Activated T-helper 2 cell treated with anti-CD3 and anti-CD28 coated beads, Interferon-gamma antibody, Interleukin-2, Interleukin-4, amounts not matched to agents 10 μg/mL and 5 μg/mL and 100 μg/mL, durations not matched to agents 14 hours and 24 hours and 36 hours (primary cell): ENCODE results near the gene ZMYND19. TPM values are rescaled to one million over a fixed set of nuclear protein-coding genes. Genes with fewer than 3 reads are reported as not detected.
A peak's percentile ranks its signal among the peaks of the same experiment; 100 is the strongest.
"Not testable (repeated sequence)": the region's sequence is repeated elsewhere in the genome, so short reads cannot be mapped to it uniquely, and the experiment has no call there.

Source experiments
- DNase-seq: peaks from one replicate; pipeline ENCODE4 v3.0.0; 2021; ENCODE audit warnings: low spot score
- H3K27ac Mint-ChIP-seq: one replicate; pipeline ENCODE4 v1.8.0; 2021; ENCODE audit warnings: mixed read lengths
- H3K27me3 Mint-ChIP-seq: one replicate; pipeline ENCODE4 v1.8.0; 2021; ENCODE audit warnings: low read depth, mixed read lengths
- H3K36me3 Mint-ChIP-seq: one replicate; pipeline ENCODE4 v1.8.0; 2021; ENCODE audit warnings: low read depth, mixed read lengths
- H3K4me1 Mint-ChIP-seq: one replicate; pipeline ENCODE4 v1.8.0; 2021; ENCODE audit warnings: low read depth, mixed read lengths
- H3K4me3 Mint-ChIP-seq: one replicate; pipeline ENCODE4 v1.8.0; 2021; ENCODE audit warnings: low read depth, mild to moderate bottlenecking, moderate library complexity, mixed read lengths
- H3K9me3 Mint-ChIP-seq: one replicate; pipeline ENCODE4 v1.8.0; 2021; ENCODE audit warnings: mixed read lengths
- intact Hi-C: fragments of 100-400 bp; cut with micrococcal nuclease; formaldehyde crosslinking; loops from one replicate; pipeline ENCODE4 v1.15.1; 2023
- total RNA-seq: library from RNA; stranded (reverse); gene quantifications from 2 replicates; pipeline ENCODE4 v1.2.3, GENCODE V29; 2022

ZMYND19 gene
- total RNA-seq, 1 donor from 2014 or later = 72.4 TPM

GRCh38 chr9:137580209-137580953, 9.9 kb downstream of the ZMYND19 start:
- no peaks in the 10 kb centered on the region for H3K27me3 Mint-ChIP-seq
- no peak for DNase-seq

GRCh38 chr9:137579259-137579604, 11.1 kb downstream of the ZMYND19 start:
- H3K9me3 Mint-ChIP-seq = no peaks in the 10 kb centered on the region
- H3K27me3 Mint-ChIP-seq = no peaks in the 10 kb centered on the region
- intact Hi-C loops = loop anchor here (2.0 to 5.0 kb wide), 2 partner anchors 28 to 38 kb away; partner anchors contain the start of genes EHMT1, MRPL41 and PNPLA7

More at GRCh38 chr9:137580209-137580953, 9.9 kb downstream of the ZMYND19 start:
- no peaks in the 10 kb centered on the region for H3K9me3 Mint-ChIP-seq
- H3K4me3 Mint-ChIP-seq = no peak overlapping the region
- H3K36me3 Mint-ChIP-seq = peaks cover 44% of the 10 kb centered on the region
- H3K27ac Mint-ChIP-seq = no peak overlapping the region
- H3K4me1 Mint-ChIP-seq = peaks cover 17% of the 10 kb centered on the region
- intact Hi-C loops = no loop called here

GRCh38 chr9:137578518-137579258, 11.6 kb downstream of the ZMYND19 start, which contains the start of gene DPH7:
TSS of gene DPH7 (minus strand) at chr9:137578925. CDS start at chr9:137578777, 148 bp downstream.
- intact Hi-C loops = loop anchor here (2.0 to 5.0 kb wide), 2 partner anchors 28 to 39 kb away; partner anchors contain the start of genes EHMT1, MRPL41 and PNPLA7
- peaks cover 52% of the 10 kb centered on the region for H3K36me3 Mint-ChIP-seq
- H3K4me3 Mint-ChIP-seq = peak within 1 kb of the TSS; percentile 84
- no peaks in the 10 kb centered on the region for H3K9me3 Mint-ChIP-seq
- H3K27me3 Mint-ChIP-seq = no peaks in the 10 kb centered on the region
- H3K27ac Mint-ChIP-seq = peak within 1 kb of the TSS; percentile 42
- peaks cover 18% of the 10 kb centered on the region for H3K4me1 Mint-ChIP-seq
- peak; percentile 91 for DNase-seq

More at GRCh38 chr9:137579259-137579604, 11.1 kb downstream of the ZMYND19 start:
- no peak for DNase-seq
- peaks cover 18% of the 10 kb centered on the region for H3K4me1 Mint-ChIP-seq
- H3K36me3 Mint-ChIP-seq = peaks cover 49% of the 10 kb centered on the region
- H3K4me3 Mint-ChIP-seq = peak overlapping the region; percentile 84
- H3K27ac Mint-ChIP-seq = peak overlapping the region; percentile 42

GRCh38 chr9:137575716-137576411, 14.4 kb downstream of the ZMYND19 start:
- no peak for DNase-seq
- Mint-ChIP-seq H3K9me3 (no peaks in the 10 kb centered on the region), H3K4me1 (peaks cover 19% of the 10 kb centered on the region), H3K36me3 (peaks cover 42% of the 10 kb centered on the region), H3K27ac (peak overlapping the region; percentile 15), H3K4me3 (peak overlapping the region; percentile 51), H3K27me3 (no peaks in the 10 kb centered on the region)
- intact Hi-C loops = loop anchor here (5.0 kb wide), 1 partner anchor 41 kb away; the partner anchor contains the start of gene EHMT1

GRCh38 chr9:137575364-137575715, 15.0 kb downstream of the ZMYND19 start:
- peaks cover 24% of the 10 kb centered on the region for H3K4me1 Mint-ChIP-seq
- no peaks in the 10 kb centered on the region for H3K27me3 Mint-ChIP-seq
- peak overlapping the region; percentile 15 for H3K27ac Mint-ChIP-seq
- H3K4me3 Mint-ChIP-seq = no peak overlapping the region
- H3K9me3 Mint-ChIP-seq = no peaks in the 10 kb centered on the region
- H3K36me3 Mint-ChIP-seq = peaks cover 47% of the 10 kb centered on the region
- DNase-seq = no peak
- intact Hi-C loops = loop anchor here (5.0 kb wide), 1 partner anchor 42 kb away; the partner anchor contains the start of gene EHMT1

GRCh38 chr9:137574192-137574591, 16.1 kb downstream of the ZMYND19 start:
- H3K27ac Mint-ChIP-seq = no peak overlapping the region
- H3K4me3 Mint-ChIP-seq = no peak overlapping the region
- no peaks in the 10 kb centered on the region for H3K27me3 Mint-ChIP-seq
- peaks cover 27% of the 10 kb centered on the region for H3K4me1 Mint-ChIP-seq
- intact Hi-C loops = no loop called here
- no peak for DNase-seq
- H3K36me3 Mint-ChIP-seq = peaks cover 51% of the 10 kb centered on the region
- H3K9me3 Mint-ChIP-seq = no peaks in the 10 kb centered on the region

DNA sequence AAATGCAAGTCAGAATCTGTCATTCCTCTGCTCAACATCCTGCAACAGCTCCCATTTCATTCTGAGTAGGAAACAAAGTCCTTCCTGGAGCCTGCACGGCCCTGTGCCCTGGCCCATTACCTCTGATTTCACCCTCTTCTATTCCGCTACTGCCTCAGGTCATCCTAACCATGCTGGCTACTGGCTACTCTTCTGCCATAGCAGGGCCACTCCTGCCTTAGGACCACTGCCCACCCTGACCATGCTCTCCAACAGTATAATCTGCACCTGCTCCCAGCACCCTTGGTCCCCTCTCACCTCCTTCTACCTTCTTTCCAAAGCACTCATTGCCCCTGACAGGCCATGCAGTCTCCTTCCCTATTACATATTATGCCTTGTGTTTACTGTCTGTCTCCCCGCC, 19.7 kb downstream of the ZMYND19 start:
- Mint-ChIP-seq H3K4me1 (peaks cover 15% of the 10 kb centered on the region), H3K27me3 (no peaks in the 10 kb centered on the region), H3K27ac (no peak overlapping the region), H3K4me3 (no peak overlapping the region), H3K36me3 (peaks cover 43% of the 10 kb centered on the region), H3K9me3 (no peaks in the 10 kb centered on the region)
- intact Hi-C loops = no loop called here
- DNase-seq = no peak

DNA sequence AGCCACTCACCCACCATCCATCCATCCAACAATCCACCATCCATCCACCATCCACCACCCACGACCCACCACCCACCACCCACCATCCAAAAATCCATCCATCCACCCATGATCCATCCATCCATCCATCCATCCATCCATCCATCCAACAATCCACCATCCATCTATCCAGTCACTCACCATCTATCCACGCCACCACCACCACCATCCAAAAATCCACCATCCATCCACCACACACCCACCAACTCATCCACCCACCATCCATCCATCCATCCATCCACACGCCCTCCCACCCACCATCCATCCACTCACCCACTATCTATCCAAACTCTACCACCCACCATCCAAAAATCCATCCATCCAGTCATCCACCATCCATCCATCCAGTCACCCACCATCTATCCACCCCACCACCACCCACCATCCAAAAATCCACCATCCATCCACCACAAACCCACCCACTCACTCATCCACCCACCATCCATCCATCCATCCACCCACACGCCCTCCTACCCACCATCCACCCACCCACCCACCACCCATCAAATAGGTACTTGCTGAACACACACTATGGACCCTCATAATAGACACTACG, 20.6 kb downstream of the ZMYND19 start:
- peaks cover 34% of the 10 kb centered on the region for H3K36me3 Mint-ChIP-seq
- H3K9me3 Mint-ChIP-seq = no peaks in the 10 kb centered on the region
- H3K4me1 Mint-ChIP-seq = peaks cover 12% of the 10 kb centered on the region
- H3K4me3 Mint-ChIP-seq = no peak overlapping the region
- no peak overlapping the region for H3K27ac Mint-ChIP-seq
- DNase-seq = no peak
- H3K27me3 Mint-ChIP-seq = no peaks in the 10 kb centered on the region
- intact Hi-C loops = no loop called here

DNA sequence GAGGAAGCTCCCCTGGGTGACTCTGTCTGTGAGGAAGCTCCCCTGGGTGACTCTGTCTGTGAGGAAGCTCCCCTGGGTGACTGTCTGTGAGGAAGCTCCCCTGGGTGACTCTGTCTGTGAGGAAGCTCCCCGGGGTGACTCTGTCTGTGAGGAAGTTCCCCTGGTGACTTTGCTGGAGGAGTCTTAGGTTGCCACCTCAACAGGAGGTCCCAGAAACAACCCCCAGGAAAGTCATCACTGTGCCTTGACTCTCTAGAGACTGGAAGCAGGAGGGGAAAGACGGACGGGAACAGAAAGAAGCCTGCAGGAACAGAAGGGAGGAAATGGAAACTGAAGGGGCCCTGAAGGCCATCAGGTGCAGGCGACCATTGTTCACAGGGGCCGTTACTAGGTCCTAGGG, 21.9 kb downstream of the ZMYND19 start:
- H3K4me3 Mint-ChIP-seq, H3K9me3 Mint-ChIP-seq, DNase-seq, H3K27me3 Mint-ChIP-seq, intact Hi-C loops, H3K27ac Mint-ChIP-seq: not testable (repeated sequence)
- H3K36me3 Mint-ChIP-seq = peaks cover 38% of the 10 kb centered on the region
- H3K4me1 Mint-ChIP-seq = peaks cover 12% of the 10 kb centered on the region

DNA sequence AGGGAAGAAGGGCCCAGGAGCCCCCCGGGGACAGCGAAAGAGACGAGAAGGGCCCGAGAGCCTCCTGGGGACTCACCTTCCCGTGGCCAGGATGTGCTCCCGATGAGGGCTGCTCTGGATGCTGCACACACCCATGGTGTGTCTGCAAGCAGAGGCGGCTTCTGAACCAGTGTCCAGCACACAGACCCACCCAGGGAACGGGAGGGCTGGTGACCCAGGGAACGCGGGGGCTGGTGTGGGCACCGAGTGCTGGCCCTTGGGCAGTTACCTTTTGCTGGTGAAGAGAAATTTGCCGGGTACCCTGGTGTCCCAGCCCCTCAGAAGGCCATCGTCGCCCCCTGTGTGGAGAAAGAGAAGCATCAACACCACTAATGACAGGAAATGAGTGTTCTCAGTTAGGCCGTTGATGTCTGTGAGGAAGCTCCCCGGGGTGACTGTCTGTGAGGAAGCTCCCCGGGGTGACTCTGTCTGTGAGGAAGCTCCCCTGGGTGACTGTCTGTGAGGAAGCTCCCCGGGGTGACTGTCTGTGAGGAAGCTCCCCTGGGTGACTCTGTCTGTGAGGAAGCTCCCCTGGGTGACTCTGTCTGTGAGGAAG, 25.4 kb downstream of the ZMYND19 start:
- Mint-ChIP-seq H3K9me3 (no peaks in the 10 kb centered on the region), H3K36me3 (peaks cover 37% of the 10 kb centered on the region), H3K27ac (no peak overlapping the region), H3K4me3 (no peak overlapping the region), H3K4me1 (peaks cover 3% of the 10 kb centered on the region), H3K27me3 (no peaks in the 10 kb centered on the region)
- DNase-seq = no peak
- intact Hi-C loops = no loop called here

GRCh38 chr9:137564134-137564533, 26.2 kb downstream of the ZMYND19 start:
- Mint-ChIP-seq H3K4me3 (no peak overlapping the region), H3K36me3 (peaks cover 45% of the 10 kb centered on the region), H3K4me1 (peaks cover 3% of the 10 kb centered on the region), H3K27me3 (no peaks in the 10 kb centered on the region), H3K9me3 (no peaks in the 10 kb centered on the region), H3K27ac (no peak overlapping the region)
- intact Hi-C loops = no loop called here
- no peak for DNase-seq

GRCh38 chr9:137558127-137558526, 32.2 kb downstream of the ZMYND19 start:
- Mint-ChIP-seq H3K36me3 (peaks cover 62% of the 10 kb centered on the region), H3K4me1 (peaks cover 2% of the 10 kb centered on the region), H3K27me3 (no peaks in the 10 kb centered on the region), H3K9me3 (no peaks in the 10 kb centered on the region), H3K4me3 (no peak overlapping the region), H3K27ac (no peak overlapping the region)
- intact Hi-C loops = no loop called here
- no peak for DNase-seq
